SK-MEL-5 (cell line): ENCODE measurements around the gene TNNI3K. TPM values are rescaled to one million over a fixed set of nuclear protein-coding genes. Genes with fewer than 3 reads are reported as not detected.
A peak's percentile ranks its signal among the peaks of the same experiment; 100 is the strongest.

Experiments
- DNase-seq: peaks from one replicate; pipeline ENCODE4 v3.0.0-alpha.2; 2016; ENCODE audit warnings: low read depth, low spot score
- in situ Hi-C: cut with HindIII; loops from 2 replicates; pipeline ENCODE4 v1.10.0; 2016; ENCODE audit warnings: low sequenced_read_pairs, high pct_unique_total_duplicates, low pct_unique_long_range_greater_than_20kb
- total RNA-seq: library from RNA; depleted of rRNA; stranded (reverse); fragments of >200 nt; shearing (Covaris generic); gene quantifications from 2 replicates; pipeline ENCODE4 v1.2.3, GENCODE V29; 2014

TNNI3K gene
- total RNA-seq, 1 experiment from 2014 or later: 1.4 TPM

DNA sequence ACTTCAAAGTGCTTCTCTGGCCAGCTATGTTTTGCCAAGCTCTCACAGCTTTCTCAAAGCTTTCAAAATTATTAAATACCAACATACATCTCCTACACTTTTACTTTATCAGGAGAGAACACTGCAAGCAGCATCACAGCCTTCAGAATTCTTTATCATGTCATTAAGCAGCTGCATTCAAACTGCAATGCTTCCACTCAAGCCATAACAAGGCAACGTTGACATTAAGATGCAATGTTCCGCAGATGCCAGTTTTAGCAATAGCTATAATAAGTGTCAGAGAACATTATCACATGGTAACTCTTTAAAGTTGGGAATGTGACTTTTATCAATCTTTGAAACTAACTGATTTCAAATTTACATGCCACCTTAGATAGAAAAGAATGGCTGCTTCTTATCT lies 185.3 kb downstream of the TNNI3K start:
- DNase-seq: no peak

DNA sequence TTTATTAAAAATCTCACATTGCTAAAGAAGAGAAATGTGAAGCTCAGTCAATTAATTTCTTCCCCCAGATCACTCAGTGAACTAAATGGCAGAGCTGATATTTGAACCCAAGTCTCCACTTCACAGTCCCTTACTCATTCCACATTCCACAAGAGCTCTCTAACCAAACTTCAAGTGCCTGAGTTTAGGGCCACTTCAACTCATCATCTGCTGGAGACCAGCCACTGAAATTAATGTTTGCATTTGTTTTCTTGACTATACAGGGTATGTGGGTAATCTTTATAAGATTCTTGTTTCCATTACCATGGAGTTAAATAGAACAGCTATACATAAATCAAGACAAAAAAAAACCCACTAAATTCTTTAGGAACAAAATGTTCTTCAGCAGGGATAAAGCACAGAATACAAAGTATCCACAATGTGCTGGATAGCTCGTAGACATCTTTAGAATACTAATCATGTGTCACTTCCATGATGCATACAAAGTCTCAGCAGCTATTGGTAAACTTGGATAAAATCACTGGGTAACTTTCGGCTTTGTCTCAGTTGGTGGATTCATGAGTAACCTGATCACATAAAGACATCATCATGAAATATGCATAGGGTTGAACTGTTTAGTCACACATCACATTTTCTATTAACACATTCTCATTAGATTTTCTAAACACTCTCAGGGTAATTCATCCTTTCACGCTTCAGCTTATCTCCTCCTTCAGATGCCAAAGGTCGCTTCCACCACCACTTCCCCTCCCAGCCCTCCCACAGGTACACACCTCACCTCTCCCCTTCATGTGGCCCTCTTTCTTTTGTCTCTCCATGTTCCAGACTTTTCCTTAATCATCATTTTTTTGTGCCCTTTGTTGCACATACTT lies 187.5 kb downstream of the TNNI3K start:
- in situ Hi-C loops: no loop called here
- DNase-seq: no peak

More for the DNA sequence above, 185.3 kb downstream of the TNNI3K start:
- in situ Hi-C loops: no loop called here

DNA sequence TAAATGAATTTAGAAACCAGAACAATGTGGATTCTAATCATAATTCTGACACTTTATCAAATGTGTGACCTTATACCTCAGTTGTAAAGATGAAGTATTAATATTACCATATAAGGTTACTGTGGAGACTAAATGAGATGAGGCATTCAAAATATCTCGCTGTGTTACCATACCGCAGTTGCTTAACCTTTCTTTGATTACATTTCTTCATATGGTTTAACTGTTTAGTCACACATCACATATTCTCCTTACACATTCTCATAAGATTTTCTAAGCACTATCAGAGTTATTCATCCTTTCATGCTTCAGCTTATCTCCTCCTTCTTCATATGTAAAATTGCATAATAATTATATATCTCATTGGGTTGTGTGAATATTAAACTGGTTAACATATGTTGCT lies 188.3 kb downstream of the TNNI3K start:
- in situ Hi-C loops: no loop called here
- DNase-seq: no peak

DNA sequence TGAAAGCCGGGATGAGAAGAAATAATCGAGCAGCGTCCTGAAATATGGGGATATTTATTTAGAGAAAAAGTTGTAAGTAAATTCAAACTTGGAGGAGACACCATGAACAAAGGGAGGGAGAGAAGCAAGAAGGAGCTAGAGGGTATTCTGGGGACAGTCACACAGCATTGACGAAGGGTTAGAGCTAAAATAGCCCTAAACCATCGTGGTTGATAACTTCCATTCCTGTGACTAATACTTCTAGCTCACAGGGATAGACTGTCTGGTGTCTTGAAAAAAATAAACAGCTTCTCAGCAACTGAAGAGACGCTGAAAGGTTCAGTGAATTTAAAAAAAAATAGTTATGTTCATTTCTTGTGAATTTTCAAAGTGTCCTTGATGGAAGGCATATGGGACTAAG lies 190.5 kb downstream of the TNNI3K start:
- in situ Hi-C loops: no loop called here
- no peak for DNase-seq

DNA sequence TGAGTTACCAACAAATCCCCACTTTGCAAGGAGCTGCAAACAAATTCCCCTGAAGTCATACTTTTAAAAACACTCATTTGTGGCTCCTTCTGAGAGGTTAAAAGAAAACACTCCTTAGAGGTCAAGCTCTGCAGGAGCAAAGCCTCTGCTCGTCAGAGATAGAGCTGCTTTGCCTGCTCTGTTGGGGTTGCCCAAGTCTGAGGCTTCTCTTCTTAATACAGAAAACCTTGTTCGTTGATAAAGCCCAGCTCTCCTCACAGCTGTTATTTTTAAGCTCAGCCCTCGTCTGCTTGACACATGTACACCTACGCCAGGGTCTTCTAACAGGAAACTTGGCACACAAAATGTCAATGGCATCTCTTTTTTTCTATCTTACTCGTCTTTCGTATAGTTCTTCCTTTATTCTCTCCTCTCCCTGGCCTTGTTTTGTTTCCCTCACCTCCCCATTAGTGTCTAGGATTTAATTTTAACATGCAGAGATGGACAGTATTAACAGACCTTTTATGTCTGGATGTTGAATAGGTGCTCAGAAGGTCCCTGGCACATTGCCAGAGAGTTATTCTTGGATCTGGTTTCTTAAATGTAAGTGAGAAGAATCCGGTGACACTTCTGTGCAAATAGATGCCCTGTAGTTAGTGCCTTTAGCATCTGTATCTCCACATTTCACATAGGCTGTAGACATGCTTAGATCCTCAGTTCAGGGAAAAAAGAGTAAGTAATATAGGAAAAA lies 191.2 kb downstream of the TNNI3K start:
- DNase-seq: no peak
- in situ Hi-C loops: no loop called here

DNA sequence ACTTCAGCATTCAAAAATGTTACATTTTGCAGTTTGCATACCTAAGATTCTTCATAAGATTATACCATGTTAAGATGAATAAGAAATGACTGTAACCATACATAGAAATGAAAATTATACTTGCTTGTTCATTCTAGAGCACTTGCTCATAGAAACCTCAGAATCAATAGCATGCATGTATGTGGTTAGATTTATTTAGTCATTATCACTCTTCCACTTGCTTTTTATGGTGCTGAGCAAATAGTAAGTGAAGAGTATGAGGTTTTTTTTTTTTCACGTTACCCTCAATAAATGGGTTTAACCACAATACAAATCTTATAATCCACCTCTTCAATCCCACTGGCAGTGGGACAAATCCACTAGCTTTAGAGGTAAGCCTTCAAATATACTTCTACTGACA lies 192.5 kb downstream of the TNNI3K start:
- DNase-seq: no peak
- in situ Hi-C loops: no loop called here

DNA sequence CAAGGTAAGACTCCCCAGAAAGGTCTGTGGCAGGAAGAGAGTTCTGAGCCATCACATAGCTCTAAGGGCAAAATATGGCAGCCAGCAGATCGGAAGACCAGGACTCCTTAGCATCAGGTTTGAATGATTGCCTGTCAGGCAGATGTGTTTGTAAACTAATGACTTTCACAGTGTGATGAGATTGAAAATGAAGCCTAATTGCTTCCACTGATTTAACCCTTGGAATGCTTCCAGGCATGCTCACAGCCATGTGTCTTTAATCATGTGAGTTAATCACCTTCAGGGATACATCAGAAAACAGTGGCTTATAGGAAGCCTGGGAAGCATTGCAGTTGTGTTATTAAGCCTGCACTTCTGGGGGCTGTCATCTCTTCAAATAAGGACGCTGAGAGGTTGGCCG lies 194.4 kb downstream of the TNNI3K start:
- no peak for DNase-seq
- in situ Hi-C loops: no loop called here

DNA sequence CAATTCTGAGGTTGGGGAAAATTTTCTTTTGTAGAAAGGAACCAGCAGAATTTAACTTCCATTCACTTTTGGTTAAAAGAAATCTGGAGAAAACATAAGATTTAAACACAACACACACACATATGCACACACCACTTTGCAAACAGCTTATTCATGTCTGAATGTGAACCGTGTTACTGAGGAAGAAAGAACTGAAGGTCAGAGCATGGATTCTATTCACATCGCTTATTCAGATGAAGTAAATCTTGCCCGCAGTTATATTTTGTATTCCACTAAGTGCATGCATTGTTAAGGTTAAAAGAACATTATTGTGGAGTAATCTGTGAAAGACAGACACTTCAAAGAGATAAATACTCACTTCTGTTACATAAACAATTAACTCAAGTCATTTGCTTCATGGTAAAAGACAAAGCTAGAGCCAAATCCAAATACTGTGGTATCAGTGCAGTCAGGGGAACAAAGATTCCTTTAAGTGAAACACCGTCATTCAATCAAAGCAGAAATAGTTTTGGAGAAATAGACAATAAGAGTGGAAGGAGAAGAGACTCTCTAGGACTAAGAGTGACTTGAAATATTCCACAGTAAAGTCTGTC lies 195.3 kb downstream of the TNNI3K start:
- peak; percentile 95 for DNase-seq
- in situ Hi-C loops: no loop called here

DNA sequence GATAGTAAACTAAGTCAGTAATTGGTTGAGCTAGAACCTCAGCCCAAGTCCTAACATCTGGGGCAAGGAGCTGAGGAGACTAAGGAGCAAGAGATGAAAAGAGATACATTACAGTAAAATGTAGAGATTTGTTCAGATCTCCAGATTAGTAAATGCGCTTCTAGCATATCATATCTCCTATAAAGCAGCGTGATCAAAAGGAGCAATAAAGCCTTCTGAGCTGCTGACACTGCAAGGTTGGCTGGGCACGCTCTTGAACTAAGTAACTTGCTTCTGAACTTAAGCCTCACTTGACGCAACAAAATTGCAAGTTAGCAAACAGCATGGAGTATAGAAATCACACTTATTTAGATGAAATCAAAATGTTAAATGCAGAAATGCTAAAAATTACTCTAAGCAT lies 196.3 kb downstream of the TNNI3K start:
- DNase-seq: no peak
- in situ Hi-C loops: no loop called here

DNA sequence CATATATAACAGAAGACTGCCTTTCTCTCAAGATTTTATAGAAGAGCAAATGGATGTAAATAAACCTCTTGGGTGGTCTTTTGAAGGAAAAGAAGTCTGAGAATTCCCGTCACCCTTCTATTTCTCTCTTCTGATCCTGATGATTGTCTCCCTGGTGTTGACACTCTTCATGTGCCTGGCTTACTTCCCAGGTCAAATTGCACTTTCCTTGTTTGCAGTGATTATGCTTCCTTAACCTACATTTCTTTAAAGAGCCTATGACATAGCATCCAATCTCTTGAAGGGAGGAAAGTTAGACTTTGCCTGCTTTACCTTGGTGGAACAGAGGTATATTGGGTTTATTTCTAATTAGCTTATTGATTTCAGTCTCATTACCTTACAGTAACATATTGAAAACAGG lies 197.1 kb downstream of the TNNI3K start:
- in situ Hi-C loops: no loop called here
- DNase-seq: no peak

DNA sequence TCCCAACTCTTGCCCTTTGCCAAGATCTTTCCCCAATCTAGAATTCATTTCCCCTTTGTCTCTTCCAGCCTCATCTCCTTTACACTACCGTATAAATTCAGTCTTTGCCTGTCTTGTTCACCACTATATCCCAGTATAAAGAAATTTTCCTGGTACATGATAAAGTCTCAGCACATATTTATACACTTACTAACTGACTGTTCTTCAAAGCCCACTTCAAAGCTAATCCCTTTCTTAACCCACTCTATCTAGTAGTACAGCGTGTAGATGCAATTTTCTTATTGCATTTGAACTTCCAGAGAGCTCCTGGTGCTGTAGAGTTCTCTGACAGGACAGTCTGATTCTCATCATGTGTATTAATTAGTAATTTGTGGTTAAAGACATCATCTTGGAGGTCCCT lies 199.1 kb downstream of the TNNI3K start:
- in situ Hi-C loops: no loop called here
- DNase-seq: no peak

DNA sequence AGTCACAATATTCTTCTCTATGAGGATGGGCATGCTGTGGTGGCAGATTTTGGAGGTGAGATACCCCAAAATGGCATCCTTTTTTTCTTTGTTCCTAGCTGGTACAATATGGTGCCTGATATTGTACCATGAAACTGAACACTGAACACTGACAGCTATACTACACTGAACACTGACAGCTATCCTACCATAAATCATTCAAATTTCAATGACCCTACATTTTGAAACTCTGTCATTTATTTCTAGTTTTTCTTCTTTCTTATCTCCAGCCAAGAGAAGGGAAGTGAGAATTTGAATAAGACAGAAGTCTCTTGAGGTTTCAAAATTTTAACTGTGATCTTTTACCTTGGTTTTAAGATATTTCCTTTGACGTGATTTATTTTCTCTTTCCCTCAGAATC lies 200.9 kb downstream of the TNNI3K start:
- no peak for DNase-seq
- in situ Hi-C loops: no loop called here

DNA sequence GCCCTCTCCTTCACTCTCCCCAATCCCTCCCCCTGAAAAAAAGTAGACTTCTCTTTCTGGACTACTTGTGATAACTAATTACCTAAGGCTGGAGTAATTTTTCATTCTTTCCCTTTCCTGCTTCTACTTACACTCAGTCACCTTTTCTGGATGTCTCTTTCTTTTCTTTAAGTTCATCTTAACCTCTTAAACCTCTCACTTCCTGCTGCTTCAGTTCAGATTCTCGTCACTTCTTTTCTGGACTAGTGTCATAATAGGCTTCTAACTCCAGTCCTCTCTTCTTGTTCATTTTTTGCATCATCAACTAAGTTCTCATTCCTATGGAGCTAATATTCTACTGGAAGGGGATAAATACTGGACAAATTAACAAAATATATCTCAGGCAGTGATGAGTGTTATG lies 201.8 kb downstream of the TNNI3K start:
- no peak for DNase-seq
- in situ Hi-C loops: no loop called here

DNA sequence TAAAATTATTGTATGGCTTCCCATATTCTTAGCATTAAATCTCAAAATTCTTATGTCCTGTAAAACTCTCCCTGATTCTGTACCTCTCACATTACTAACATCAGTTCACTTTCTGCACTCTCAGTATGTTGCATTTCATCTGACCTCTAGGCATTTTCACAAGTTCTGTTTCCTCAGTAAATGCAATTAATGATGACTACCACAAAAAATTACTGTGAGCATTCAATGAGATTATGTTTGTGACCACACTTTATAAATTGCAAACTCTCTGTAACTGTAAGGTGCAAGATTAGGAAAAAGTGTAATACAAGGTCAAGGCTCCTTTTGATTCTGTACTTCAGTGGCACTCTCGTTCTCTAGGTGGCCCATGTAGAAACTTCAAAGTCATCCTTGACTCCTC lies 216.8 kb downstream of the TNNI3K start:
- in situ Hi-C loops: no loop called here
- DNase-seq: no peak

DNA sequence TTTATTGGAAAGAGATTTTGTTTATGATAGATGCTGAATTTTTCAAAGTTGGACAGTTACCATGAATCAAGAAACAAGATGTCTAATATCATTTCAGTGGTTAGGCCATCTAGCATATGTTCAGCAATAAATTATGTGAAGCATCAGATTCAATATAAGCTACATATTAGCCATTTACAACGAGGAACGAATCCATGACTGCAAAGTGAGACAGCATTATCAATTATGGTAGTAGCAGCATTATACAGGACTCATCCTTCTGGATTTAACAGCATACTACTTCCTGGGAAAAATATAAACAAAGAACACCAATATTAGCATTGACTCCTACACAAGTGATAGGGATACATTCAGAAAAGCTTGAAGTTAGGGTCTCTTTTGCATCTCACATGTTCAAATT lies 218.1 kb downstream of the TNNI3K start:
- in situ Hi-C loops: no loop called here
- DNase-seq: no peak

DNA sequence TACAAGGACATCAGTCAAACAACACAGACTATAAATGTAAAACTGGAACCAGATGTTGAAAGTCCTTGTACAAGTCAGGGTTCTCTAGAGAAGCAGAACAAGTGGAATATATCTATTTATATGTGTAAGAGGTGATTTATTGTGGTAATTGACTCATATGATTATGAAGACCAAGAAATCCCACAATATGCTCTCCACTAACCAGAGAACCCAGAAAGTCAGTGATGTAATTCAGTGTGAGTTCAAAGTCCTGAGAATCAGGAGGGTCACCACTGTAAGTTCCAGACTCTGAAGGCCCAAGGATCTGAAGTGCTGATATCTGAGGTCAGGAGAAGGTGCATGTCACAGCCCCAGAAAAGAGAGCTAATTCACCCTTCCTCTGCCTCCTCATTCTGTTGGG lies 220.2 kb downstream of the TNNI3K start:
- in situ Hi-C loops: no loop called here
- DNase-seq: no peak

DNA sequence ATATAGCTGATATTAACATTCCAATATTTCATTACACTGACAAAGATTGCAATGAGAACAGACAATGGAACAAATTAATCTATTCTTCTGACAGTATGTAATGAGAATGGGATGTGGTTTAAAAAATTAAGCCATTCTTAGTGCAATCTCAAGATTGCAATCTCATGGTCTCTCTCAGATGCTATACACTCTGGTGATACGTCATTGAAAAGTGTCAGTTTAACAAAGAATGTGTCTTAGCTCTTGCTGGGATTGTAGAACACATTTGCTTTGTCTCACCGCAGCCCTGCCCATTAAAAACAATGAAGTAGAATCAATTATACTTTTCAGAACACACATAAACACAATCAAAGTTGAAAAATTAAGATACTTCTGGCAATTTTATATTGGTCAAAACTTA lies 222.1 kb downstream of the TNNI3K start:
- in situ Hi-C loops: no loop called here
- DNase-seq: no peak

DNA sequence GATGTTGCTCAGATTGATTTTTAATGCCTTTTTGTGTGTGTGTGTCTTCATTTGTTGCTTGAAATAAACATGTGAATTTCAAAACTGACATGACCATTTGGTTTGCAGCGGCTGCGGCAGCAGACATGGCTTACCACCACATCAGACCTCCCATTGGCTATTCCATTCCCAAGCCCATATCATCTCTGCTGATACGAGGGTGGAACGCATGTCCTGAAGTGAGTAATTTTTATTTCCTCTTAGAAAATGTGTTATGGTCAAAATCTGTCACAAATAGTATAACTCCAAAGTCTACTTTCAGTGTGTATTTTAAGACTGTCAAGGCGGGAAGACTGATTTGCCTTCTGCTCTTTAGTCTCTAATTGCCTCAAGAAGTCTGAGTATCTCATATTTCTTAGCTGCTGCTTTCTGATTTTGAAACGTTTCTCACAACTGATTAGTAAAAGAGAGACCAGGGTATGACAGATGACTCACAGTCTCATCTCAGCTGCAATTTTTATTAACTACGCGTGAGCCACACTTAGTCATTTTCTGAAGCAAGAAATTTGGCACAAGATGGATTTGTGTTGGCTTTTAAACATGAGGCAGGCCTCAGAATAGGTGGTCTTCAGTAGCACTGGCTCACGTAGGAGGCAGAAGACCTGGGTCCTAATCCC lies 228.3 kb downstream of the TNNI3K start:
- DNase-seq: no peak
- in situ Hi-C loops: no loop called here
